ENCODE results near the gene HBS1L. TPM values are rescaled to one million over a fixed set of nuclear protein-coding genes. Genes with fewer than 3 reads are reported as not detected.
"Not testable (repeated sequence)": the region's sequence is repeated elsewhere in the genome, so short reads cannot be mapped to it uniquely, and the experiment has no call there.

The HBS1L gene
- total and polyA plus RNA-seq, 2 donors = 49.4 to 133 TPM

- no peak overlapping the region for H3K27ac ChIP-seq (ENCODE audit: low read depth in 1 of 2, low read length in 1 of 2)
- no peaks in the 10 kb centered on the region for H3K27me3 ChIP-seq (ENCODE audit: control insufficient read depth in 2 of 2, insufficient read depth in 1 of 2, low read length in 1 of 2)
- H3K4me3 ChIP-seq (ENCODE audit: low read length in 2 of 2) = no peak overlapping the region
- no peaks in the 10 kb centered on the region for H3K36me3 ChIP-seq (ENCODE audit: control insufficient read depth in 2 of 2, insufficient read depth in 2 of 2, low read length in 1 of 2)
- H3K4me1 ChIP-seq (ENCODE audit: control insufficient read depth in 2 of 2, insufficient read depth in 2 of 2, low read length in 2 of 2) = peaks cover 0 to 1% of the 10 kb centered on the region in 2 donors
- H3K9me3 ChIP-seq (ENCODE audit: control insufficient read depth in 2 of 2, insufficient read depth in 1 of 2, low read length in 1 of 2) = no peaks in the 10 kb centered on the region
- 95% methylated on average over 2 of the region's 2 CpGs for WGBS
- no peak for DNase-seq (ENCODE audit: low read depth in 6 of 9, low spot score in 9 of 9)
Measured at GRCh38 chr6:135067911-135068310, 13.3 kb upstream of the HBS1L start.

DNA sequence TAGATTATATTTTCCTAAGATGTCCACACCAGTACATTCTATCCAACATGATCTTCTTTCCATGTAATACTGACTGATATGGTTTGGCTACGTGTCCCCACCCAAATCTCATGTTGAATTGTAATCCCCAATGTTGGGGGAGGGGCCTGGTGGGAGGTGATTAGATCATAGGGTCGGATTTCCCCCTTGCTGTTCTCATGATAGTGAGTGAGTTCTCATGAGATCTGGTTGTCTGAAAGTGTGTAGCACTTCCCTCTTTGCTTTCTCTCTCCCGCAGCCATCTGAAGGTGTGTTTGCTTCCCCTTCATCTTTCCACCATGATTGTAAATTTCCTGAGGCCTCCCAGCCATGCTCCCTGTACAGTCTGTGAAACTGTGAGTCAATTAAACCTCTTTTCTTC is 12.2 kb upstream of the HBS1L start:
- WGBS = 84% methylated on average over 3 of the region's 3 CpGs
- no peak for DNase-seq (ENCODE audit: low read depth in 6 of 9, low spot score in 9 of 9)
- no peaks in the 10 kb centered on the region for H3K4me1 ChIP-seq (ENCODE audit: control insufficient read depth in 2 of 2, insufficient read depth in 2 of 2, low read length in 2 of 2)

DNA sequence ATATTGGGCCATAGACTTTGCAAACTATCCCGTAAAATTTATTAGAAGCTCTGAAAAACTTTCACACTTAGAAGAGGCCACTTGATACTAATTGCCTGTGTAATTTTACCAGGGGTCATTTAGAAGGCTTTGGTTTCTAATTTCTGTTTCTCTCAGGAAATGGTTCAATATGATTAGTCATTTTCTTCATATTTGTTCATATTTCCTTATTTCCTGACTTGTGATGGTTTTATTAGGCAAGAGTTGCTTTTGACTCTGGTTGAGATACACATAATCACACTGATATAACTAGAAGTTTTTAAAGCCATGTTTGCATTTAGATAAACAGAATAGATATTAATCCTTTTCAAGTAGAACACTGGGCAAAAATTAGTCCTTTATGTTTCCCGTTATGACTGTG is 11.8 kb upstream of the HBS1L start:
- Histone ChIP-seq H3K4me1 (ENCODE audit: control insufficient read depth in 2 of 2, insufficient read depth in 2 of 2, low read length in 2 of 2) (no peaks in the 10 kb centered on the region), H3K27ac (ENCODE audit: low read depth in 1 of 2, low read length in 1 of 2) (no peak overlapping the region), H3K9me3 (ENCODE audit: control insufficient read depth in 2 of 2, insufficient read depth in 1 of 2, low read length in 1 of 2) (no peaks in the 10 kb centered on the region), H3K27me3 (ENCODE audit: control insufficient read depth in 2 of 2, insufficient read depth in 1 of 2, low read length in 1 of 2) (no peaks in the 10 kb centered on the region), H3K36me3 (ENCODE audit: control insufficient read depth in 2 of 2, insufficient read depth in 2 of 2, low read length in 1 of 2) (no peaks in the 10 kb centered on the region), H3K4me3 (ENCODE audit: low read length in 2 of 2) (no peak overlapping the region)
- 96% methylated on average over 2 of the region's 2 CpGs for WGBS
- DNase-seq (ENCODE audit: low read depth in 6 of 9, low spot score in 9 of 9) = no peak

More for the DNA sequence above, 12.2 kb upstream of the HBS1L start:
- Histone ChIP-seq H3K4me3 (ENCODE audit: low read length in 2 of 2) (no peak overlapping the region), H3K9me3 (ENCODE audit: control insufficient read depth in 2 of 2, insufficient read depth in 1 of 2, low read length in 1 of 2) (no peaks in the 10 kb centered on the region), H3K36me3 (ENCODE audit: control insufficient read depth in 2 of 2, insufficient read depth in 2 of 2, low read length in 1 of 2) (no peaks in the 10 kb centered on the region), H3K27ac (ENCODE audit: low read depth in 1 of 2, low read length in 1 of 2) (no peak overlapping the region), H3K27me3 (ENCODE audit: control insufficient read depth in 2 of 2, insufficient read depth in 1 of 2, low read length in 1 of 2) (no peaks in the 10 kb centered on the region)

GRCh38 chr6:135064586-135064985 is 10.0 kb upstream of the HBS1L start:
- no peak for DNase-seq (ENCODE audit: low read depth in 6 of 9, low spot score in 9 of 9)
- Histone ChIP-seq H3K4me1 (ENCODE audit: control insufficient read depth in 2 of 2, insufficient read depth in 2 of 2, low read length in 2 of 2) (no peaks in the 10 kb centered on the region), H3K36me3 (ENCODE audit: control insufficient read depth in 2 of 2, insufficient read depth in 2 of 2, low read length in 1 of 2) (no peaks in the 10 kb centered on the region), H3K27me3 (ENCODE audit: control insufficient read depth in 2 of 2, insufficient read depth in 1 of 2, low read length in 1 of 2) (no peaks in the 10 kb centered on the region), H3K4me3 (ENCODE audit: low read length in 2 of 2) (no peak overlapping the region), H3K9me3 (ENCODE audit: control insufficient read depth in 2 of 2, insufficient read depth in 1 of 2, low read length in 1 of 2) (no peaks in the 10 kb centered on the region), H3K27ac (ENCODE audit: low read depth in 1 of 2, low read length in 1 of 2) (no peak overlapping the region)
- WGBS = 92% methylated on average over 1 of the region's 1 CpG

- Histone ChIP-seq H3K36me3 (ENCODE audit: control insufficient read depth in 2 of 2, insufficient read depth in 2 of 2, low read length in 1 of 2) (no peaks in the 10 kb centered on the region), H3K27me3 (ENCODE audit: control insufficient read depth in 2 of 2, insufficient read depth in 1 of 2, low read length in 1 of 2) (no peaks in the 10 kb centered on the region), H3K4me3 (ENCODE audit: low read length in 2 of 2) (no peak overlapping the region), H3K9me3 (ENCODE audit: control insufficient read depth in 2 of 2, insufficient read depth in 1 of 2, low read length in 1 of 2) (no peaks in the 10 kb centered on the region), H3K27ac (ENCODE audit: low read depth in 1 of 2, low read length in 1 of 2) (no peak overlapping the region), H3K4me1 (ENCODE audit: control insufficient read depth in 2 of 2, insufficient read depth in 2 of 2, low read length in 2 of 2) (no peaks in the 10 kb centered on the region)
- WGBS = 97% methylated on average over 3 of the region's 3 CpGs
- DNase-seq (ENCODE audit: low read depth in 6 of 9, low spot score in 9 of 9) = no peak
Measured at GRCh38 chr6:135063926-135064325, 9.3 kb upstream of the HBS1L start.

- Histone ChIP-seq H3K27ac (ENCODE audit: low read depth in 1 of 2, low read length in 1 of 2) (no peak overlapping the region), H3K4me3 (ENCODE audit: low read length in 2 of 2) (no peak overlapping the region), H3K27me3 (ENCODE audit: control insufficient read depth in 2 of 2, insufficient read depth in 1 of 2, low read length in 1 of 2) (no peaks in the 10 kb centered on the region), H3K4me1 (ENCODE audit: control insufficient read depth in 2 of 2, insufficient read depth in 2 of 2, low read length in 2 of 2) (no peaks in the 10 kb centered on the region), H3K9me3 (ENCODE audit: control insufficient read depth in 2 of 2, insufficient read depth in 1 of 2, low read length in 1 of 2) (no peaks in the 10 kb centered on the region), H3K36me3 (ENCODE audit: control insufficient read depth in 2 of 2, insufficient read depth in 2 of 2, low read length in 1 of 2) (no peaks in the 10 kb centered on the region)
- DNase-seq (ENCODE audit: low read depth in 6 of 9, low spot score in 9 of 9) = no peak
- 92% methylated on average over 7 of the region's 7 CpGs for WGBS
Measured at GRCh38 chr6:135062735-135063134, 8.1 kb upstream of the HBS1L start.

DNA sequence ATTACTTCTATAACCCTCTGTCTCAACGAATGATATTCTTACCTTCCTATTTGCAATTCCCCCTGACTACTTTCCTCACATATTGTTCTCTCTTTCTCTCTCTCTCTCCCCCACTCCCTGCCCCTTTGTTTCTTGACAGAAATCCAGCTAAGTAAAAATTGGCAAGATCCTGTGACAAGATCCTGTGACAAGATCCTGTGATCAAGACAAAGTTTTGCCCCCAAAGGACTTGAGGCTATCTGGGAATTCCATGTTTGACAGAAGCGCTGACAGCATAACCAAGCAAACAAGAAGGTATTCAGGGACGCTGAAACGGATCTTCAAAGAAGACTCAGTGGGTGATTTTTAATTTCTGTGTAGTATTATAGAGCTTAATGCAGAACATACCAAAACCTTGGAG is 5.5 kb upstream of the HBS1L start:
- WGBS = 94% methylated on average over 4 of the region's 4 CpGs
- no peak for DNase-seq (ENCODE audit: low read depth in 6 of 9, low spot score in 9 of 9)
- no peaks in the 10 kb centered on the region for H3K36me3 ChIP-seq (ENCODE audit: control insufficient read depth in 2 of 2, insufficient read depth in 2 of 2, low read length in 1 of 2)
- no peak overlapping the region for H3K27ac ChIP-seq (ENCODE audit: low read depth in 1 of 2, low read length in 1 of 2)
- no peaks in the 10 kb centered on the region for H3K27me3 ChIP-seq (ENCODE audit: control insufficient read depth in 2 of 2, insufficient read depth in 1 of 2, low read length in 1 of 2)
- H3K9me3 ChIP-seq (ENCODE audit: control insufficient read depth in 2 of 2, insufficient read depth in 1 of 2, low read length in 1 of 2) = no peaks in the 10 kb centered on the region
- H3K4me3 ChIP-seq (ENCODE audit: low read length in 2 of 2) = no peak overlapping the region
- peaks cover 3% of the 10 kb centered on the region in 2 donors for H3K4me1 ChIP-seq (ENCODE audit: control insufficient read depth in 2 of 2, insufficient read depth in 2 of 2, low read length in 2 of 2)

- not testable (repeated sequence) for H3K27ac ChIP-seq (ENCODE audit: low read depth in 1 of 2, low read length in 1 of 2); H3K4me3 ChIP-seq (ENCODE audit: low read length in 2 of 2); H3K4me1 ChIP-seq (ENCODE audit: control insufficient read depth in 2 of 2, insufficient read depth in 2 of 2, low read length in 2 of 2); DNase-seq (ENCODE audit: low read depth in 6 of 9, low spot score in 9 of 9); H3K27me3 ChIP-seq (ENCODE audit: control insufficient read depth in 2 of 2, insufficient read depth in 1 of 2, low read length in 1 of 2); H3K36me3 ChIP-seq (ENCODE audit: control insufficient read depth in 2 of 2, insufficient read depth in 2 of 2, low read length in 1 of 2); H3K9me3 ChIP-seq (ENCODE audit: control insufficient read depth in 2 of 2, insufficient read depth in 1 of 2, low read length in 1 of 2)
- 95% methylated on average over 11 of the region's 11 CpGs for WGBS
Measured at GRCh38 chr6:135058299-135058698, 3.7 kb upstream of the HBS1L start.

GRCh38 chr6:135056632-135057031 is 2.0 kb upstream of the HBS1L start:
- H3K27me3 ChIP-seq (ENCODE audit: control insufficient read depth in 2 of 2, insufficient read depth in 1 of 2, low read length in 1 of 2) = no peaks in the 10 kb centered on the region
- no peak overlapping the region for H3K4me3 ChIP-seq (ENCODE audit: low read length in 2 of 2)
- DNase-seq (ENCODE audit: low read depth in 6 of 9, low spot score in 9 of 9) = no peak
- H3K36me3 ChIP-seq (ENCODE audit: control insufficient read depth in 2 of 2, insufficient read depth in 2 of 2, low read length in 1 of 2) = peaks cover 1 to 3% of the 10 kb centered on the region in 2 donors
- over 99% methylated on average over 5 of the region's 5 CpGs for WGBS
- no peak overlapping the region for H3K27ac ChIP-seq (ENCODE audit: low read depth in 1 of 2, low read length in 1 of 2)
- no peaks in the 10 kb centered on the region for H3K9me3 ChIP-seq (ENCODE audit: control insufficient read depth in 2 of 2, insufficient read depth in 1 of 2, low read length in 1 of 2)
- H3K4me1 ChIP-seq (ENCODE audit: control insufficient read depth in 2 of 2, insufficient read depth in 2 of 2, low read length in 2 of 2) = peaks cover 11 to 12% of the 10 kb centered on the region in 2 donors

GRCh38 chr6:135054226-135054568 is 425 bp downstream of the HBS1L start:
- Histone ChIP-seq H3K4me1 (ENCODE audit: control insufficient read depth in 2 of 2, insufficient read depth in 2 of 2, low read length in 2 of 2) (peaks cover 12 to 16% of the 10 kb centered on the region in 2 donors), H3K9me3 (ENCODE audit: control insufficient read depth in 2 of 2, insufficient read depth in 1 of 2, low read length in 1 of 2) (no peaks in the 10 kb centered on the region), H3K27ac (ENCODE audit: low read depth in 1 of 2, low read length in 1 of 2) (peak overlapping the region; percentile 94), H3K4me3 (ENCODE audit: low read length in 2 of 2) (peak overlapping the region; percentile 73 to 95), H3K27me3 (ENCODE audit: control insufficient read depth in 2 of 2, insufficient read depth in 1 of 2, low read length in 1 of 2) (no peaks in the 10 kb centered on the region), H3K36me3 (ENCODE audit: control insufficient read depth in 2 of 2, insufficient read depth in 2 of 2, low read length in 1 of 2) (peaks cover 7 to 14% of the 10 kb centered on the region in 2 donors)
- under 1% methylated on average over 9 of the region's 9 CpGs for WGBS
- DNase-seq (ENCODE audit: low read depth in 6 of 9, low spot score in 9 of 9) = peak in 1 of 9 donors; percentile 12
